Measurements from ENCODE around the gene MASP1.

Gene MASP1

DNA sequence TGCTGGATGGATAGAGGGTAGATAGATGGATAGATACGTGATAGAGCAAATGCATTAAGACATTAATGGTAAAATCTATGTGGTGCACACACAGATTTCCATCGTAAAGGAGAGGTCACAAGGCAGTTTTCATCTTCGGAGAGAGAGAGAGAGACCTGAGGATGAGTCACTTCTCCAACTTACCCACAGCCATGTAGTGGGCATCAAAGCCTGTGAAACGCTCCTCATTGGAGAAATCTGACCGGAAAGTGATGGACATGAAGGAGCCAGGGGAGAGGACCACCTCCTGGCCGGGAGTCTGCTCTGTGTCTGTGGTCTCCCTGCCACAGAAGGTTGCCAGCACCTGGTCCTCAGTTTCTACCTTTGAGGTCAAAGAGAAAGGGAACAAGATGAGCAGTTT, 29.2 kb downstream of the MASP1 start:
- no peak for DNase-seq

DNA sequence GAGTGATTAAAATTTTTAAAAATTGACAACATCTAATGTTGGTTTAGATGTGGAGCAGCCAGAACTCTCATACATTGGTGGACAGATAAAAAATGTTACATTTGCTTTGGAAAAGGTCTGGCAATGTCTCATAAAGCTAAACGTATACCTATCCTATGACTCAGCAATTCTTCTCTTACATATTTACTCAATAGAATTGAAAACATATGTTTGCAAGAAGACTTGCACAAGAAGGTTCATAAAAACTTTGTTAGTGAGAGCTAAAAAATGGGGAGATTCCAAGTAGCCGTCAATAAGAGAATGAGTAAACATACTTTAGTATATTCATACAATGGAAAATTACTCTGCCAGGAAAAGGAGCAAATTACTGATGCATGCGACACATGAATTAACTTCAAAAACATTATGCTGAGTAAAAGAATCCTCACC, 30.0 kb downstream of the MASP1 start:
- no peak for DNase-seq

DNA sequence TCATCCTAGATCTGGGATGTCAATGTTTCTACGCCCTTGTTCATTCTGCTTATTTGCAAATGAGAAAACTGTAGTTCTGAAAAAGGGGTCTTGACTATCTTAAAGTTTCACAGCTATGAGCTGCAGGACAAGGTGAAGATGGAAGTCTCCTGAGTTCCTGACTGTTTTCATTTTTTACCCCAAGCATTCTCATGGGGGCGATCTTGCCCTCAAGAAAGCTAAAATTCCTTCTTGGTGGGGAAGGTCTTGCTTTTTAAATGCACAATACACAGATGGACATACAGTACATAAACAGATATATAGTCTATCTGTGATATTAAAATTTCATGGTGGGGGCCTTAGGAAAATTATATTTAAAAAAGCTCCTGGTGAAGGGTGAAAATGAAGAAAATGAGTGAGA, 32.4 kb downstream of the MASP1 start:
- DNase-seq: no peak

DNA sequence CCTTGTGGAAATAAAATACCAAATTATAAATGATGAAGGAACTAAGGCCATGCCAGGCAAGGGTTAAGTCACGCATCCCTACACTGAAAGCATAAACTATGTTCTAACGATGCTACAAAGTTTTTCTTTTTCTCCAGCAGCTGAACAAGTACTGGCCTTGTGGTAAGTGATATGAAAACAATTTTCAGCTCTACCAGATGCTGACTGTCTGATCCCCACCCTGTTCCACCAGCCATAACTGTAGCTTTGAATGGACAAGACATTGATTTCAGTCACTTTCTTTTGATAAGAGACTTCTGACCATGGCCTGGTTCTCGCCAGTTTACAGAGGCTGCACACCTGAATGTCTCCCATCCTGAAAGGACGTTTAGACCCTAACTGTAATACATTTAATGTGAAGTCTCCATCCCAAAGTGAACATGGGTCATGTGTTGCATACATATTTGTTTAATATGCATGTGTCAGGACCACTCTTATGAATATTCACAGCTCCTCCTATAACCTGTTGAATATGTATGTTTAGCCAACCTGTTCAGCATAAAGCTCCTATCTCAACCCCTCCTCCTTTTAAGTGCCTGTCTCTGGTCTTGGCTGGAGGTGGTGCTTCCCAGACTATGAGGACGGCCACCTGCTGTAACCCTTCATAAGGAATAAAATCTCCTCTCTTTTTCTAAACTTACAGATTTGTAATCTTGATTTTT, 33.4 kb downstream of the MASP1 start:
- no peak for DNase-seq

- no peak for DNase-seq
Measured at GRCh38 chr3:187257471-187257870, 34.1 kb downstream of the MASP1 start.

DNA sequence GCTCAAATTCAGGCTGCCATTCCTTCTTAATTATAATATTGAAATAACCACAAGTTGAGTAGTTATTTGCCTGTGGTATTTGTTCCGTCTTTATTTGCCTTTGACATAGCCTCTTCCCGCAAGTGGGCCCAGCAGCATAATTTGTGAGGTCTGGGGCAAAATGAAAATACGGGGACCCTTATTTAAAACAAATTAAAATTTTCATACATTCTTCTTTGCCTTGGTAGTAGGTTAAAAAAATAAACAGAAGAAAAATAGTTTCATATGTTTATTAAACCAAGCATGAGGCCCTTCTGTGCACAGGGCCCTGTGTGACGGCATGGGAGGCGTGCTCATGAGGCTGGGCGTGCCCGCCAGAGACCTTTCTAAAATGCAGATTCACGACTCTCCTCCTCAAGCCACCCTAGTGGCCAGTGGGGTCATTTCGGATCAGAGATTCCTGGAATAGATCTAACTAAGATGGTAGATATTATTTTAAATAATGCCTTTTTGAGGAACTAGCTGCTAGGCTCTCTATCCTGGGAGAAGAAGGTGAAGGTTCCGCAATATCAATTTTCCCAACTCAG, 35.4 kb downstream of the MASP1 start:
- no peak for DNase-seq

- DNase-seq: no peak
Measured at GRCh38 chr3:187255314-187255713, 36.2 kb downstream of the MASP1 start.

DNA sequence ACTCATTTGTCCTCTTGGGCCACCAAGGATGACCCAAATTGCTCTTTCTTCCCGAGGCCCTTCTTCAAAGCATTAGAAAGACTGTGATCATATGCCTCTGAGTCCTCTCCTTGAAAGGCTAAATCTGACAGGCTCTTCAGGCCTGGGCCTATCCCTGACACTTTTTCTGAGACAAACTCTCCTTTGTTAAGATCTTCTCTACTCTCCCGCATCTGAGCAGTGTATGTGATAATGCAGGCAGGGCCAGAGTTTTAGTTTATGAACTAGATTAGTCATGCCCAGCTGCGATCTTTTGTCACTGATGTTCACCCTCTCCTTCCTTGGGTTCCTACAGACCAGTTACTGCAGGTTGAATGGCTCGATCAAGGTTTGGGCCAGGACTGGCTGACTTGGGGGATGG, 39.2 kb downstream of the MASP1 start:
- no peak for DNase-seq

DNA sequence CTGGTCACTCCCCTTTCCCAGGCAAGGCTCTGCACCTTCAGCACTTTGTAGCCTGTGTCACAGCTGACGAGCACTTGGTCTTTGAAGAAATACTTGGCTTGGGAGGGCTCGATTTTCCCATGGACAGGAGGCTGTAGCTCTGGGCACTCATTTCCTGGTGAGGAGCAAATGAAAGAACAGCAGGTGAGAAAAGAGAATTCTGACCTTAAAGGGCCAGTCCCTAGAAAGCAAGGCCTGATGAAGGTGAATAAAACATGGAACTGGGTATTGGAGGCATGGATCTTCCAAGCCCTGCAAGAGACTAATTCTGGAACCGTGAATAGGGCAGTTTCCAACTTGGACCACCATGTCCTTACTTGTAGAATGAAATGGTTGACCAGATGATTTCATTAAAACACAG, 39.9 kb downstream of the MASP1 start:
- no peak for DNase-seq

DNA sequence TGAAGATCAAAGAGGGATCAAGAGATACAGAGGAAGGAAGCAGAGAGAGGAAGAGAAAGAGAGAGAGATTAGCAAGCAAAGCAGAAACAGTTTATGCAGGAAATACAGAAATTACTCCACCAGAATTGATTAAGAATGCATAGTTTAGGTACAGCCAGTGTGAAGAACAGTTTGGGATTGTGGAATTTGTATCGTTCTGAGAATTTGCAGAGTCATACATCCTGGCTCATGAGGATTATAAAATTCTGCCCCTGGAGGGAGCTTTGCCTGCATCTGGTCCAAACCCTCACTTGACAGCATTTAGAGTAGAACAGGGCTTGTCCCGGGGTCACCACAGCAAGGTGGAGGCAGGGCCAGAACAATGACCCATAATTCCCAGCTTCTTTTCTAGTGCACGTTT, 44.1 kb downstream of the MASP1 start:
- DNase-seq: no peak

- DNase-seq: no peak
Measured at GRCh38 chr3:187243933-187244524, 47.5 kb downstream of the MASP1 start.

DNA sequence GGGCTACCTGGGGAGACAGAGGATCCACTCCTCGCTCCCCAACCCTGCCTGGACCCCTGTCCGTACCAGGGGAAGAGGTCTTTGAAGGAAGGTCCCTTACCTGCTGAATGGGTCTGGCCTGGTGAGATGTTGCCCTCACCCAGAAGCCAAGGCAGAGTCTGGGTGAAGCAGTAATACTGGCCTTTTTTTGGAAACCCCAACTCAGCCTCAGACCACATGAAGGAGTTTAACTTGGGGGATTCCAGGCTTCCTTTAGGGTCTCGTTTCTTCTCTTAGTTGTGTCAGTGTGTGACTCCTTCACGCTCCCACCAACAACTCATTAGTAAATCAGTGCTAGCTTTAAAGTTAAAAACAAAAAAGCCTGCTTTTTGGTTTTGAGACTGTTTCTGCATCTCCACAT, 48.6 kb downstream of the MASP1 start:
- no peak for DNase-seq

GRCh38 chr3:187242435-187242834, 49.1 kb downstream of the MASP1 start:
- no peak for DNase-seq

DNA sequence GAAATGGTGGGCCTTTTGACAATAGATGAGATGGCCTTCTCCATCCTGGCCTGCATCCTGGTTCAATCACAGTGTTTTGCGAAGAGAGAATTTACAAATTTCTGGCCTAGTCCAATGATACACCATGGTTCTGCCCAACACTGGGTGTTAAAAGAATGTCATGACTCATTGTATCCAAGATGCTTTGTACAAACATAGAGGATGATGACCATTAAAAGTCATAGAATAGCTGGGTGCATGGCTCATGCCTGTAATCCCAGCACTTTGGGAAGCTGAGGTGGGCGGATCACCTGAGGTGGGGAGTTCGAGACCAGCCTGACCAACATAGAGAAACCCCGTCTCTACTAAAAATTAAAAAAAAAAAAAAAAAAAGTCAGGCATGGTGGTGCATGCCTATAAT, 52.7 kb downstream of the MASP1 start:
- peak; percentile 44 for DNase-seq

GRCh38 chr3:187238239-187238638, 53.3 kb downstream of the MASP1 start:
- DNase-seq: no peak

DNA sequence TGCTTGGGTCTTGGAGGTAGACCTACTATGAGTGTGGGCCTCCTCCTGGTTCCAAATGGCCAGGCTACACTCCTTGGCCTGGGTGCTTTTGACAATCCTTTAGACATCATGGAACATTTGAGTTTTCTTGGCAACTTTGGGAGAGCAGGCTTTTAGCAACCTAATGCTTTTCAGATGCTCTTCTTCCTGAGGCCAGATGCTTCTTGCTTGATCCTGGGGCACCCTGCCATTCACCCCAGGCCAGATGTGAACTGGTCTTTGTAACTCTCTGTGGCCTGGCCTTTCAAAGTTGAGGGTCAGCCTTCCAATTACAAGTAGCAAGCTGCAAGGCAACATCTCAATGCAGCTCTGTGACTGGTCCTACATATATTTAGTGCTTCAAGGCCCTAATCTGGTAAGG, 53.8 kb downstream of the MASP1 start:
- no peak for DNase-seq

DNA sequence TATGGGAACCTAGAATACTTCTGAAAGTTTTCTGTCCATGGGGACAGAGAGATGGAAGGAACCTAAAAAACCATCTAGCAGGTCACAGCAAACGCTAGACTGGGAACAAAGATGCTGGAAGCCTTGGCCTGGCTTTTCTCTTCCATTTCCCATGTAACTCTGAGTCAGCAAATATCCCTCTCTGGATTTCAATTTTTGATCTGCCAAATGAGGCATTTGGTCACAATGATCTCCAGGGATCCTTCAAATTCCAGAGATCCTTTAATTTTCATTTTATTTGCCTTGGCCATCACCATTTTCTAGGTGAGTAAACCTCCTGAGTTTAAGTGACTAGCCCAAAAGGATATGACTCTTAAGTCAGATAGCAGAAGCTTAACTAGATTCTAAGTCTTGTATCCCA, 54.6 kb downstream of the MASP1 start:
- no peak for DNase-seq

DNA sequence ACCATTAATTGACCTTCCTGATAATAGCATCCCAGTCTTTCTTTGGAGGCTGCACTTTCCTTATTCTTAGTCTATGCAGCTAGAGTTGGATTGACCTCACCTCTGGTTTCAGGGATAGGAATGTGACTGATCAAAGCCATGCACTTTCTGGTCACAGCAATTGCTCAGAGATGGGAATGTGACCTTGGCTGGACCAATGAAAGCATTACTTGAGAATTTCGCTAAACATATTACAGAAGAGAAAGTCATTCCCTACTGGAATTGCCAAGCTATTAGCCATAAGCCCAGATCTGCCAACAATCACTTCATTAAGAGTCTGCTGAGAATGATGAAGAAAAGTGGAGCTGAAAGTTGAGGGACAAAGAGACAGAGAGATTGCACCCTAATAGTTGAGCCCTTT, 61.5 kb downstream of the MASP1 start:
- no peak for DNase-seq

GRCh38 chr3:187228740-187229139, 62.8 kb downstream of the MASP1 start:
- DNase-seq: no peak

DNA sequence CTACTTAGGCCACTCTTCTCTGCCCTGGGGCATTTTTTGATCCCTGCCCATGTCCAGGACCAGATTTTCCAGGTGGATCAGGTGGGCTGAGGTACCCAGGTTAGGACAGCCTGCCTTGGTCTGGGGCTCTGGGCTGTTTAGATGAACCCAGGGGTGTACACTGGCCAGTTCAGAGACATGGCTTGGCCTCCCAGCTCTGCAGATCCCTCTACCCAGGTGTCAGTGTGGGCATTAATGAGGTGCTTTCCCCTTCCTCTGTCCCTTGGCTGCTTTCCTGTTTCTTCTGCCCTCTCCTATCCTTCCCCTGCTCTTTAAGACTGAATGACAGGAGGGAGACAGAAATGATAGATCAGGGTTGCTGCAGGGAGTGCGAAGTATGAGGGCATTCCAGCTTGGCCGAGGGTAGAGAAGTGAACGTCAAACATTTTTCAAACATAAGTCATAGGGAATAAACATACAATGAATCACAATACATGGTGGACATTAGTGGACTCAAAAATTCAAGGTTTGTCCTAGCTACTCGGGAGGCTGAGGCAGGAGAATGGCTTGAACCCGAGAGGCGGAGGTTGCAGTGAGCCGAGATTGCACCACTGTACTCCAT, 63.8 kb downstream of the MASP1 start:
- DNase-seq: peak; percentile 88

GRCh38 chr3:187223799-187224198, 67.7 kb downstream of the MASP1 start:
- no peak for DNase-seq

DNA sequence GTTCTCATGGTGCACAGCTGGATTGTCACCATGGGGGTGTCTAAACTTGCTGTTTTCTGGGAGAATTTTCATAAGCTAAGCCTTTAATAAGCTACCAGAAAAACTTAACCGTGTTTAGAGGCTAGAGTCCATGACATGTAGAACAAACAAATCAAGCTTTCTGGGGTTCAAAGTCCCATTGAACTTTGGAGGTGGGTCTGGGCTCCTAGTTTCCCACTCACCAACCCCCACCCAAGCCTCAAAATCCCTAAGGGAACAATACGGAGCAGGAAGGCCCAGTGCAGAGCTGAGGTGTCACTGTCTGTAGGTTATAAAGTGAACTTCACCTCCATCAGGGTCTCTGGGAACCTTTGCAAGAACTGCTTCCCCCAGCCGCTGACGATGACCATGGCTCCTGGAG, 68.7 kb downstream of the MASP1 start:
- no peak for DNase-seq

DNA sequence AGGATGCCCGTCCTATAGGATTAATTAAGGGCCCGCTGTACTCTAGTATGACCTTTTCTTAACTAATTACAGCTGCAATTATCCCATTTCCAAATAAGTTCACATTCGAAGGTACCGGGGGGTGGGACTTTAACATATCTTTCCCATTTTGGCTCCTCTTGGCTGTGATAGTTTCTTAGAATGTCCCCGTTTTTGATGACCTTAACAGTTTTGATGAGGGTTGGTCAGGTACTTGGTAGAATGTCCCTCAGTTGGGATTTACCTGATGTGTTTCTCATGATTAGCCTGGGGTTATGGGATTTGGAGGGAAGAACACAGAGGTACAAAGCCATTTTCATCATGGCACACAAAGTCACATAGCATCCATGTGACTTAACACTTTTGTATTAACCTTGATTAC, 76.1 kb downstream of the MASP1 start:
- DNase-seq: no peak

DNA sequence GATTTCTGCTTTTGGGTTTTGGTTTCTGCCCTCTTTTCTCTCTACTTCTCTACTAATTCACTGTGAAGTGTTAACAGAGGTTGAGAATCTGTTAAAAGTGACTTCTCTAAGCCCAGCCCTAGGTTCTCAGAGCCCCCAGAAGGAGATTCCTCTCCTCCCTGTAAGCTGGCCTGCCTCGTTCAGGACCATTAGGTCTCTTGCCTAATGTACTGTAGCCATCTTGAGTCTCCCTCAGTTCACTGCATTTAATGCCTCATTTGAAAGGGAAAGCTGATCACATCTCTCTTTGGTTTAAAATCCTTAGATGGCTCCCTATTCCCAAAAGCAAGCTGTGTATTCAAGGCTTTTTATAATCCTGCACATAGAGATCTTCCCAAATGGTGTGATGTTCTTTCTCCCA, 77.9 kb downstream of the MASP1 start:
- DNase-seq: no peak
